Karpas-422 (cell line): ENCODE measurements around the gene EEF2K. TPM values are rescaled to one million over a fixed set of nuclear protein-coding genes. Genes with fewer than 3 reads are reported as not detected.
A peak's percentile ranks its signal among the peaks of the same experiment; 100 is the strongest.

Experiments
- DNase-seq: peaks from one replicate; pipeline ENCODE4 v3.0.0-alpha.2; 2015
- H2AFZ ChIP-seq: fragments of 200-600 bp; sonication (generic); 2 replicates; pipeline ENCODE4 v1.6.1; 2014; ENCODE audit warnings: antibody characterized with exemption, low read length, mixed read lengths
- H3K27ac ChIP-seq: fragments of 200-600 bp; sonication (generic); 2 replicates; pipeline ENCODE4 v1.5.1; 2014; ENCODE audit warnings: mild to moderate bottlenecking, low read length, moderate library complexity
- H3K27me3 ChIP-seq: fragments of 200-600 bp; sonication (generic); 2 replicates; pipeline ENCODE4 v1.6.1; 2014; ENCODE audit warnings: low read length, mixed read lengths
- H3K36me3 ChIP-seq: fragments of 200-600 bp; sonication (generic); 2 replicates; pipeline ENCODE4 v1.6.1; 2014; ENCODE audit warnings: low read length, mixed read lengths; ENCODE audit not compliant: insufficient read depth
- H3K4me1 ChIP-seq: fragments of 200-600 bp; sonication (generic); 2 replicates; pipeline ENCODE4 v1.6.1; 2014; ENCODE audit warnings: mild to moderate bottlenecking, low read length, mixed read lengths
- H3K4me2 ChIP-seq: fragments of 200-600 bp; sonication (generic); 2 replicates; pipeline ENCODE4 v1.6.1; 2014; ENCODE audit warnings: low read length, low read depth, mild to moderate bottlenecking; ENCODE audit not compliant: poor library complexity, severe bottlenecking
- H3K4me3 ChIP-seq: fragments of 200-600 bp; sonication (generic); 2 replicates; pipeline ENCODE4 v1.5.1; 2014; ENCODE audit warnings: mild to moderate bottlenecking, antibody characterized with exemption, low read length, mixed read lengths
- H3K79me2 ChIP-seq: fragments of 200-600 bp; sonication (generic); 2 replicates; pipeline ENCODE4 v1.6.1; 2014; ENCODE audit warnings: mild to moderate bottlenecking, low read length, mixed read lengths
- H3K9ac ChIP-seq: fragments of 200-600 bp; sonication (generic); 2 replicates; pipeline ENCODE4 v1.6.0; 2014; ENCODE audit warnings: low read length
- H3K9me2 ChIP-seq: fragments of 200-600 bp; sonication (generic), shearing (Covaris generic); replicated peaks from 2 replicates; pipeline ENCODE4 v1.6.0; 2014; ENCODE audit warnings: mild to moderate bottlenecking, low read length, moderate library complexity; ENCODE audit not compliant: insufficient read depth
- H3K9me3 ChIP-seq: fragments of 300-700, 200-600 bp; sonication (generic); 2 replicates; pipeline ENCODE4 v1.6.1; 2014; ENCODE audit warnings: low read length, mixed read lengths
- H4K20me1 ChIP-seq: fragments of 200-600 bp; sonication (generic); 2 replicates; pipeline ENCODE4 v1.6.1; 2014; ENCODE audit warnings: mild to moderate bottlenecking, antibody characterized with exemption, low read length, low read depth; ENCODE audit not compliant: insufficient read depth
- total RNA-seq: library from RNA; depleted of rRNA; stranded (reverse); fragments of >200 nt; shearing (Covaris generic); gene quantifications from 2 replicates; pipeline ENCODE4 v1.2.3, GENCODE V29; 2014; ENCODE audit warnings: low replicate concordance

The EEF2K gene
- total RNA-seq, 1 experiment from 2014 or later = 16.0 TPM

DNA sequence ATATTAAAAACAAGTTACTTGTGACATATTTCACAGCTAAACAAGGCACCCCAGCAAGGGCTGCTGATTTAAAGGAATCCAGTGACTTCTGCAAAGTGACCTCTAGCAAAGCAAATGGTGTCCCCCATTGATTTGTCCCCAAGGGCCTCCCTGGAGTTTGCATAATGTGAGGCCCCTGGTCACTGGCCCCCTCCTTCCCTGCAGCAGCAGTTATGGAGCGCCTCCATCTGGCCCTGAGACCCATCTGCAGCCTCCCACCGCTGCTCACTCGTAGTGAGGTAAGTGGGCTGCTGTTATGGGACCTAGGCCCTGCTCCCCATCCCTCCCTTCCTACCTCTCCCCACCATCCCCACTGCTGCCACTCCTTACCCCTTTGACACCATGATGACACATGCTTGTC is 19.6 kb upstream of the EEF2K start:
- H3K27ac ChIP-seq = no peak overlapping the region

DNA sequence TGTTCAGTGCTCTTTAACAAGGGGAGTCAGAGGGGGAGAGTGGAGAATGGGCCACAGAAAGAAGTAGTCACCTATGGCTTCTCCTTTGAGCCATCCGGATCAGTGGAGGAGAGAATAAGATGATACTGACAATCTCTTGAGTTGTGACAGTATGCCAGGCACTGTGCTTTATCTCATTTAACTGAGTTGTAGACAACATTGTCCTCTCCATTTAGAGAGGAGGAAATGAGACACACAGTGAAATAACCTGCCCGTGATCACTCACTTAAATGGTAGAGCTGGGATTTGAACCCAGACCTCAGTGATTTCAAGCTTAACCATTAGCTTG is 17.8 kb upstream of the EEF2K start:
- no peak for DNase-seq
- Histone ChIP-seq H3K9me2 (no peaks in the 10 kb centered on the region), H3K9ac (no peak overlapping the region), H3K4me2 (no peak overlapping the region), H3K27ac (no peak overlapping the region), H3K4me3 (no peak overlapping the region), H2AFZ (no peak overlapping the region), H3K79me2 (no peaks in the 10 kb centered on the region), H3K9me3 (no peaks in the 10 kb centered on the region), H4K20me1 (no peaks in the 10 kb centered on the region), H3K4me1 (peaks cover 42% of the 10 kb centered on the region), H3K27me3 (no peaks in the 10 kb centered on the region), H3K36me3 (no peaks in the 10 kb centered on the region)

More for the DNA sequence above, 19.6 kb upstream of the EEF2K start:
- Histone ChIP-seq H3K4me2 (no peak overlapping the region), H3K9ac (0 out of 2 replicates have a peak overlapping the region, but pooled peaks have one; percentile 4), H3K79me2 (no peaks in the 10 kb centered on the region), H3K9me3 (no peaks in the 10 kb centered on the region), H4K20me1 (no peaks in the 10 kb centered on the region), H3K4me1 (peaks cover 30% of the 10 kb centered on the region), H2AFZ (no peak overlapping the region), H3K27me3 (no peaks in the 10 kb centered on the region), H3K9me2 (no peaks in the 10 kb centered on the region), H3K36me3 (no peaks in the 10 kb centered on the region), H3K4me3 (no peak overlapping the region)
- peak; percentile 69 for DNase-seq

GRCh38 chr16:22188595-22189442 is 17.3 kb upstream of the EEF2K start:
- Histone ChIP-seq H3K9me2 (no peaks in the 10 kb centered on the region), H3K9me3 (no peaks in the 10 kb centered on the region), H3K4me2 (peak overlapping the region; percentile 88), H3K9ac (peak overlapping the region; percentile 65), H3K36me3 (no peaks in the 10 kb centered on the region), H4K20me1 (no peaks in the 10 kb centered on the region), H3K79me2 (no peaks in the 10 kb centered on the region), H3K4me3 (no peak overlapping the region), H3K27me3 (no peaks in the 10 kb centered on the region), H3K4me1 (peaks cover 42% of the 10 kb centered on the region), H2AFZ (no peak overlapping the region), H3K27ac (no peak overlapping the region)
- DNase-seq = peak; percentile 88

GRCh38 chr16:22189473-22190080 is 16.5 kb upstream of the EEF2K start:
- Histone ChIP-seq H4K20me1 (no peaks in the 10 kb centered on the region), H3K4me3 (peak overlapping the region; percentile 75), H3K27ac (no peak overlapping the region), H3K79me2 (no peaks in the 10 kb centered on the region), H3K9ac (peak overlapping the region; percentile 65), H3K9me3 (no peaks in the 10 kb centered on the region), H3K4me1 (peaks cover 42% of the 10 kb centered on the region), H3K9me2 (no peaks in the 10 kb centered on the region), H3K36me3 (no peaks in the 10 kb centered on the region), H3K27me3 (no peaks in the 10 kb centered on the region), H3K4me2 (peak overlapping the region; percentile 88), H2AFZ (peak overlapping the region; percentile 91)
- no peak for DNase-seq

GRCh38 chr16:22190081-22190775 is 15.8 kb upstream of the EEF2K start:
- H4K20me1 ChIP-seq = no peaks in the 10 kb centered on the region
- peaks cover 41% of the 10 kb centered on the region for H3K4me1 ChIP-seq
- peak overlapping the region; percentile 65 for H3K9ac ChIP-seq

DNA sequence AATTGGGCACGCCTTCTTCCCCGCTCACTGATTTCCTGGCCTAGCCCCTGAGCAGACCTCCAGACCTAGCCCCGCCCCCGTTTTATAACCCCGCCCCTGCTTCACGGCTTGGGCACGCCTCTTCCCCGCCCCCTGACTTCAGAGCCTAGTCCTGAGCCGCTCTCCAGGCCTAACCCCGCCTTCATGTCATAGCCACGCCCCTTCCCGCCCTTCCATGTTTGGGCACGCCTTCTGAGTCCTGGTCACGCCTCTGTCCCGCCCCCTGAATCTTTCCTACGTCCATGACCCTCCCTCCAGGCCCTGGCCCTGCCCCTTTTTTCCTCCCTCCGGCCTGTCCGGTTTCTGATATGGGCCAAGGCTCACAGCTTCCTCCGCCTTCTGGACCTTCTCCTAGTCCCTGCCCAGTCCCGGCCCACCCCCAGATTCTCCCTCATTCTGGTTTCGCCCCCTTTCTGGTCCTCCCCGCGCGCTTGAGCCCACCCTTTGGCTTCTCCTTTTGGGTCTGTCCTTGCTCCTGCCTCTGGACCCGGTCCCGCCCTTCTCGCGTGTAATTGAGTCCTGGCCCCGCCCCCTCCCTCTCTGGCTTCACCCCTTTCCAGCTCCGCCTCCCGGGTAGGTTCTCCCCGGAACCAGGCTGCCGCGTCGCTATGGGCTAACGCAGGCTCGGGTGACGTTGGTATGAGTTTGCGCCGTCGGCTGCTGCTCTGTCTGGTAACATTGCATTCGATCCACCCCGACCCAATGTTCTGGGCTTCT is 15.1 kb upstream of the EEF2K start:
- H4K20me1 ChIP-seq = no peaks in the 10 kb centered on the region
- no peaks in the 10 kb centered on the region for H3K27me3 ChIP-seq
- peak overlapping the region; percentile 50; the same call in 1 of the 2 replicates for H2AFZ ChIP-seq
- H3K9me2 ChIP-seq = no peaks in the 10 kb centered on the region
- H3K27ac ChIP-seq = peak overlapping the region; percentile 70
- no peaks in the 10 kb centered on the region for H3K36me3 ChIP-seq
- H3K9ac ChIP-seq = peak overlapping the region; percentile 70
- peak; percentile 99 for DNase-seq
- peaks cover 39% of the 10 kb centered on the region for H3K4me1 ChIP-seq
- H3K79me2 ChIP-seq = no peaks in the 10 kb centered on the region
- no peaks in the 10 kb centered on the region for H3K9me3 ChIP-seq
- peak overlapping the region; percentile 93 for H3K4me2 ChIP-seq
- peak overlapping the region; percentile 65 for H3K4me3 ChIP-seq

More at GRCh38 chr16:22190081-22190775, 15.8 kb upstream of the EEF2K start:
- Histone ChIP-seq H3K79me2 (no peaks in the 10 kb centered on the region), H3K27me3 (no peaks in the 10 kb centered on the region), H2AFZ (peak overlapping the region; percentile 91), H3K27ac (no peak overlapping the region), H3K9me2 (no peaks in the 10 kb centered on the region), H3K9me3 (no peaks in the 10 kb centered on the region), H3K4me3 (peak overlapping the region; percentile 75), H3K4me2 (peak overlapping the region; percentile 88), H3K36me3 (no peaks in the 10 kb centered on the region)
- DNase-seq = peak; percentile 99

DNA sequence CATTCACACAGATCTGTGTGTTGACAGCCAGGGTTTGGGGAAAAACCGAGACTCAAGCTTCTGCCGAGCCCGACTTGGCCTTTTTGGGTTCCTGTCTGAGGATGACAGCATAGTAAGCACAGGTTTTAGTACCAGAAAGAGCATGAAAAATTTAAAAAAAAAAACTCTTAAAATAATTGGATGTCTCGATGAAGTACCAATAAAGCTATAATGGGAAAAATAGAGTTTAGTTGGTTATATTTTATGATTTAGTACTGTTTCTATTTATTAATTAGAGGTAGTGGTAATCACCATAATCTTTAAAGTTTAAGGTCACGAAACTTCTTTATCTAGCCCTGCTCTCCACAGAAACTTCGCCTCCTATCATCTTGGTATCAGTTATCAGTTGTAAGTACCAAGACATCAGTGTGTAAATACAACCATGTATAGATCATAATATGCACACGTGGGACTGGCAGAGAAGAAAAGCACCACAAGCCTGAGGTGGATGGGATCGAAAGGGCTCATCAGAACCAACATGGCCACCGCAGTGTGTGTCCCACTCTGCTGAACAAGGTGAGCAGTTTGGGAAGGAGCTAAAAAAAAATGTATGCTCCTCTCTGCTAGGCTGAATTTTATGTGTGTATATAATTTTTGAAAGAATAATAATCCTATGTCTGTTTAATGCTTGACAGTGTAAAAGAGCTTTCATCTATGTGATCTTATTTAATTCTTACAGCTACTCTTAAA is 14.4 kb upstream of the EEF2K start:
- Histone ChIP-seq H3K27me3 (no peaks in the 10 kb centered on the region), H3K9ac (peak overlapping the region; percentile 70), H3K79me2 (no peaks in the 10 kb centered on the region), H3K4me1 (peaks cover 40% of the 10 kb centered on the region), H4K20me1 (no peaks in the 10 kb centered on the region), H2AFZ (peak overlapping the region; percentile 83), H3K27ac (peak overlapping the region; percentile 70), H3K9me2 (no peaks in the 10 kb centered on the region), H3K4me2 (peak overlapping the region; percentile 93), H3K9me3 (no peaks in the 10 kb centered on the region), H3K4me3 (peak overlapping the region; percentile 65), H3K36me3 (no peaks in the 10 kb centered on the region)
- peak; percentile 71 for DNase-seq
